Stimulated activated CD8-positive, alpha-beta memory T cell treated with anti-CD3 and anti-CD28 coated beads, Interleukin-4, amount 100 ng/mL, for 4 hours (primary cell): ENCODE results near the gene ZNF397.

Source experiments
- DNase-seq, 2 donors: peaks; one replicate each; pipeline ENCODE4 v3.0.0-alpha.2; 2020; ENCODE audit warnings: low read depth in 2 of 2, low spot score in 1 of 2

ZNF397 gene

GRCh38 chr18:35245719-35246317 lies 5.0 kb downstream of the ZNF397 start:
- DNase-seq: no peak

GRCh38 chr18:35246831-35247230 lies 6.0 kb downstream of the ZNF397 start:
- DNase-seq: no peak

- DNase-seq: no peak
Observed at GRCh38 chr18:35247412-35248249, 6.8 kb downstream of the ZNF397 start.

- no peak for DNase-seq
Observed at GRCh38 chr18:35248429-35248828, 7.6 kb downstream of the ZNF397 start.

- DNase-seq: no peak
Observed at GRCh38 chr18:35252466-35252865, 11.6 kb downstream of the ZNF397 start.

GRCh38 chr18:35253655-35254287 lies 12.9 kb downstream of the ZNF397 start:
- no peak for DNase-seq

- no peak for DNase-seq
Observed at GRCh38 chr18:35256947-35257346, 16.1 kb downstream of the ZNF397 start.

GRCh38 chr18:35264409-35264808 lies 23.6 kb downstream of the ZNF397 start:
- DNase-seq: no peak

- peak; percentile 39 to 57 for DNase-seq
Observed at GRCh38 chr18:35267161-35267651, 26.4 kb downstream of the ZNF397 start.

GRCh38 chr18:35267809-35268208 lies 27.0 kb downstream of the ZNF397 start:
- DNase-seq: no peak

- no peak for DNase-seq
Observed at GRCh38 chr18:35268821-35269220, 28.0 kb downstream of the ZNF397 start.

GRCh38 chr18:35271656-35272055 lies 30.8 kb downstream of the ZNF397 start:
- no peak for DNase-seq

GRCh38 chr18:35276267-35276666 lies 35.4 kb downstream of the ZNF397 start:
- DNase-seq: no peak

GRCh38 chr18:35277633-35278032 lies 36.8 kb downstream of the ZNF397 start:
- DNase-seq: no peak

GRCh38 chr18:35278085-35278484 lies 37.3 kb downstream of the ZNF397 start:
- no peak for DNase-seq

- no peak for DNase-seq
Observed at GRCh38 chr18:35278969-35279368, 38.1 kb downstream of the ZNF397 start.

- no peak for DNase-seq
Observed at GRCh38 chr18:35282353-35282752, 41.5 kb downstream of the ZNF397 start.

- no peak for DNase-seq
Observed at GRCh38 chr18:35283923-35284794, 43.3 kb downstream of the ZNF397 start.

- no peak for DNase-seq
Observed at GRCh38 chr18:35284841-35285240, 44.0 kb downstream of the ZNF397 start.

- DNase-seq: no peak
Observed at GRCh38 chr18:35289293-35289692, 48.5 kb downstream of the ZNF397 start.

- DNase-seq: no peak
Observed at GRCh38 chr18:35289727-35290093, 48.9 kb downstream of the ZNF397 start.
